Fibroblast of villous mesenchyme (primary cell): ENCODE measurements around the gene HBA2. TPM values are rescaled to one million over a fixed set of nuclear protein-coding genes. Genes with fewer than 3 reads are reported as not detected.

ENCODE experiments used
- DNase-seq: peaks from one replicate; pipeline ENCODE4 v3.0.0-alpha.2; 2010; ENCODE audit warnings: low read depth
- H3K4me3 ChIP-seq: 2 replicates; pipeline ENCODE4 v1.5.1; 2011; ENCODE audit warnings: low read depth, mild to moderate bottlenecking, low read length
- total RNA-seq: library from RNA; depleted of rRNA; stranded (reverse); fragments of >200 nt; gene quantifications from 2 replicates; pipeline ENCODE4 v1.2.3, GENCODE V29; 2012
- TF ChIP-seq, protein P1 (sequence below): IDR thresholded peaks from 2 replicates; pipeline ENCODE4 v1.5.1; 2012; ENCODE audit warnings: low read depth, mild to moderate bottlenecking, low read length; ENCODE audit not compliant: insufficient read depth

The HBA2 gene
- total RNA-seq, 1 donor: not detected

DNA sequence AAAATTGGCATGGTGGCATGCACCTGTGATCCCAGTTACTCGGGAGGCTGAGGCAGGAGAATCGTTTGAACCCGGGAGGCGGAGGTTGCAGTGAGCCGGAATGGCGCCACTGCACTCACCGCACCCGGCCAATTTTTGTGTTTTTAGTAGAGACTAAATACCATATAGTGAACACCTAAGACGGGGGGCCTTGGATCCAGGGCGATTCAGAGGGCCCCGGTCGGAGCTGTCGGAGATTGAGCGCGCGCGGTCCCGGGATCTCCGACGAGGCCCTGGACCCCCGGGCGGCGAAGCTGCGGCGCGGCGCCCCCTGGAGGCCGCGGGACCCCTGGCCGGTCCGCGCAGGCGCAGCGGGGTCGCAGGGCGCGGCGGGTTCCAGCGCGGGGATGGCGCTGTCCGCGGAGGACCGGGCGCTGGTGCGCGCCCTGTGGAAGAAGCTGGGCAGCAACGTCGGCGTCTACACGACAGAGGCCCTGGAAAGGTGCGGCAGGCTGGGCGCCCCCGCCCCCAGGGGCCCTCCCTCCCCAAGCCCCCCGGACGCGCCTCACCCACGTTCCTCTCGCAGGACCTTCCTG, 7.5 kb downstream of the HBA2 start, which contains the start of gene HBQ1:
HBQ1 (plus strand) TSS at position 359 of the 575 bp plus-strand sequence; CDS start at position 387, 28 bp downstream.
- DNase-seq: peak; percentile 34
- peak within 1 kb of the TSS; percentile 50 for H3K4me3 ChIP-seq
- TF ChIP-seq, protein P1, sequence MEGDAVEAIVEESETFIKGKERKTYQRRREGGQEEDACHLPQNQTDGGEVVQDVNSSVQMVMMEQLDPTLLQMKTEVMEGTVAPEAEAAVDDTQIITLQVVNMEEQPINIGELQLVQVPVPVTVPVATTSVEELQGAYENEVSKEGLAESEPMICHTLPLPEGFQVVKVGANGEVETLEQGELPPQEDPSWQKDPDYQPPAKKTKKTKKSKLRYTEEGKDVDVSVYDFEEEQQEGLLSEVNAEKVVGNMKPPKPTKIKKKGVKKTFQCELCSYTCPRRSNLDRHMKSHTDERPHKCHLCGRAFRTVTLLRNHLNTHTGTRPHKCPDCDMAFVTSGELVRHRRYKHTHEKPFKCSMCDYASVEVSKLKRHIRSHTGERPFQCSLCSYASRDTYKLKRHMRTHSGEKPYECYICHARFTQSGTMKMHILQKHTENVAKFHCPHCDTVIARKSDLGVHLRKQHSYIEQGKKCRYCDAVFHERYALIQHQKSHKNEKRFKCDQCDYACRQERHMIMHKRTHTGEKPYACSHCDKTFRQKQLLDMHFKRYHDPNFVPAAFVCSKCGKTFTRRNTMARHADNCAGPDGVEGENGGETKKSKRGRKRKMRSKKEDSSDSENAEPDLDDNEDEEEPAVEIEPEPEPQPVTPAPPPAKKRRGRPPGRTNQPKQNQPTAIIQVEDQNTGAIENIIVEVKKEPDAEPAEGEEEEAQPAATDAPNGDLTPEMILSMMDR: peak; percentile 41

DNA sequence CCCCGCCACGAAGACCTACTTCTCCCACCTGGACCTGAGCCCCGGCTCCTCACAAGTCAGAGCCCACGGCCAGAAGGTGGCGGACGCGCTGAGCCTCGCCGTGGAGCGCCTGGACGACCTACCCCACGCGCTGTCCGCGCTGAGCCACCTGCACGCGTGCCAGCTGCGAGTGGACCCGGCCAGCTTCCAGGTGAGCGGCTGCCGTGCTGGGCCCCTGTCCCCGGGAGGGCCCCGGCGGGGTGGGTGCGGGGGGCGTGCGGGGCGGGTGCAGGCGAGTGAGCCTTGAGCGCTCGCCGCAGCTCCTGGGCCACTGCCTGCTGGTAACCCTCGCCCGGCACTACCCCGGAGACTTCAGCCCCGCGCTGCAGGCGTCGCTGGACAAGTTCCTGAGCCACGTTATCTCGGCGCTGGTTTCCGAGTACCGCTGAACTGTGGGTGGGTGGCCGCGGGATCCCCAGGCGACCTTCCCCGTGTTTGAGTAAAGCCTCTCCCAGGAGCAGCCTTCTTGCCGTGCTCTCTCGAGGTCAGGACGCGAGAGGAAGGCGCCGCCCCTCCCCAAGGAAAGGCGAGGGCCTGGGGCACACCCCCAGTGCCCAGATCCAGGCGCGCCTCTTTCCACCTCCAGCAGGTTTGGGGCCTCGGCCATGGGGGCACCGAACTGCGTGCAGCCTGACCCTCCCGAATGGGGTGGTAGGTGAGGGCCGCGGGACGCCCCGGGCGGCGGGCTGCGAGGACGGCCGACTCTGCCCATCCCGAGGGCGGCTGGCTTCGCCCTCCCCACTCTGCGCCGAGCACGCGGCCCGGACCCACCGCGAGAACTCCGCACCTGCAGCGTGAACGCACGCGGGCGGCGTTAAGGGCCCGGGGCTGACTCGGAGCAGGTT, 8.2 kb downstream of the HBA2 start:
- H3K4me3 ChIP-seq: peak overlapping the region; percentile 50
- TF ChIP-seq, protein P1: no peak
- DNase-seq: peak; percentile 64

DNA sequence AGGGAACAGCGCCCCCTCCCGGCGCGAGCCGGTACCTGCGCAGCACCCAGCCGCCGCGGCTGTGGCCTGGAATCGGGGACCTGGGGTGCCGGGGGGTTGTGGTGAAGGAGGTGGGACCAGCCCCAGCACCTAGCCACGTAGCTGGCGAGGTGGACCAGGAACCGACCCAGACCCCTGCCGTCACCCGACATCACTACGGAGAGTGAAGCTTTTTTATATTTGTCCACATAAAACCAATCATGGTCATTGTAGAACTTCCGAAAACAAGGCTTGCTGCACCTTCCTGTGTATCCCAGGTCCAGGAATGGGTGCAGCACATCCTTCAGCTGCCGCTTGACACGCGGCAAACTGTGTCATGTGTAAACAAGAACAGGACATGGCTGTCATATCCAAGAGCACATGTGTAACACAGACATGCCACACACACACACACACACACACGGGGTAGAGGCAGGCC, 8.9 kb downstream of the HBA2 start:
- DNase-seq: no peak
- TF ChIP-seq, protein P1: peak; percentile 96
- H3K4me3 ChIP-seq: no peak overlapping the region

- TF ChIP-seq, protein P1: no peak
- DNase-seq: no peak
- no peak overlapping the region for H3K4me3 ChIP-seq
Observed at GRCh38 chr16:183005-183404, 10.3 kb downstream of the HBA2 start.

DNA sequence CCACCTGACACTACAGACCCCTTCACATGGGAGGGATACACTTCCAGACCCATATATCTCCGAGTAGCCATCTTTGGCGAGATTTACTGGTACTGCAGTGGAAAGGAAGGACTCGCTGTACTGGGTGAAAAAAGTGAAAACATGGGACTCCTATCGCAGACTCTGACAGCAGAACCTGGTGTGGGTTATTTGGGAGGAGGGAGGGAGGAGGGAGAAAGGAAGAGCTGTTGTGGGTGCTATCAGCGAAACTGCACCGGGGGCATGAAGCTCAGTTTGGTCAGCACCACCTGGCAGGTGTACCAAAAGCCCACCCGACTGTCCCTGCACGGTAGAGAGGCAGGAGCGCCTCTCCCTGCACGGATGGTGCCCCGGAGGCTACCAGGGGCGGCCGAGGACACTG, 12.5 kb downstream of the HBA2 start:
- no peak for DNase-seq
- TF ChIP-seq, protein P1: no peak
- H3K4me3 ChIP-seq: no peak overlapping the region

DNA sequence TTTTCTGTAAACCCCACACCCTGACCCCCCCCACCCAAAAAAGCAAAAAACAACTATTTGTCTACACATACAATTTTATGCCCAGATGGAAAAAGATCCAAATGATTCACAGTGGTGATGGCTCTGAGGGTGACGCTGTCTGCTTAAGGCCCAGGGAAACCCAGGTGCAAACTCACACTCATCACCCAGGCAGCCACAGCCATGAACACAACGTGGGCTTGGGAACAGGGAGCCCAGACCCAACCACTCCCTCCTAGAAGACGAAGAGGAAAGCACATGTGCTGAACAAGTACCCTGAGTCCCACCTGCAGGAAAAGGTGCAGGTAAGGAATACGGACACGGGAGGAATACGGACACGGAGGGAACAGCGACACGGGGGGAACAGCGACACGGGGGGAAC, 13.0 kb downstream of the HBA2 start:
- TF ChIP-seq, protein P1: no peak
- DNase-seq: no peak
- H3K4me3 ChIP-seq: no peak overlapping the region
